Stimulated activated CD4-positive, alpha-beta T cell treated with anti-CD3 and anti-CD28 coated beads, Interleukin-2, amount 100 ng/mL, for 4 hours (primary cell): ENCODE data around the gene NDUFV3.
A peak's percentile ranks its signal among the peaks of the same experiment; 100 is the strongest.
"Not testable (repeated sequence)": the region's sequence is repeated elsewhere in the genome, so short reads cannot be mapped to it uniquely, and the experiment has no call there.

Experiments used
- DNase-seq: peaks from one replicate; pipeline ENCODE4 v3.0.0-alpha.2; 2020; ENCODE audit warnings: low read depth

Gene NDUFV3

GRCh38 chr21:42892582-42892930, 553 bp upstream of the NDUFV3 start:
- DNase-seq: no peak

GRCh38 chr21:42900446-42900845, 7.3 kb downstream of the NDUFV3 start:
- DNase-seq: no peak

- no peak for DNase-seq
Measured at GRCh38 chr21:42903817-42904216, 10.7 kb downstream of the NDUFV3 start.

- DNase-seq: no peak
Measured at GRCh38 chr21:42905195-42905594, 12.1 kb downstream of the NDUFV3 start.

- DNase-seq: no peak
Measured at GRCh38 chr21:42906233-42906632, 13.1 kb downstream of the NDUFV3 start.

GRCh38 chr21:42908484-42908883, 15.4 kb downstream of the NDUFV3 start:
- not testable (repeated sequence) for DNase-seq

GRCh38 chr21:42911920-42912319, 18.8 kb downstream of the NDUFV3 start:
- not testable (repeated sequence) for DNase-seq

- no peak for DNase-seq
Measured at GRCh38 chr21:42913476-42913875, 20.4 kb downstream of the NDUFV3 start.

- DNase-seq: no peak
Measured at GRCh38 chr21:42918291-42918690, 25.2 kb downstream of the NDUFV3 start.

- no peak for DNase-seq
Measured at GRCh38 chr21:42921927-42922326, 28.8 kb downstream of the NDUFV3 start.

- no peak for DNase-seq
Measured at GRCh38 chr21:42922918-42923317, 29.8 kb downstream of the NDUFV3 start.

- DNase-seq: peak; percentile 54
Measured at GRCh38 chr21:42923553-42924432, 30.7 kb downstream of the NDUFV3 start.

- no peak for DNase-seq
Measured at GRCh38 chr21:42924433-42924751, 31.3 kb downstream of the NDUFV3 start.

- DNase-seq: no peak
Measured at GRCh38 chr21:42925114-42925926, 32.2 kb downstream of the NDUFV3 start, which contains the start of gene ERVH48-1. ERVH48-1 (minus strand) TSS chr21:42925630; CDS start chr21:42919006, 6,624 bp downstream.

GRCh38 chr21:42927474-42928200, 34.5 kb downstream of the NDUFV3 start:
- not testable (repeated sequence) for DNase-seq

- DNase-seq: no peak
Measured at GRCh38 chr21:42929969-42930368, 36.9 kb downstream of the NDUFV3 start.

GRCh38 chr21:42931560-42932235, 38.6 kb downstream of the NDUFV3 start:
- DNase-seq: no peak

- not testable (repeated sequence) for DNase-seq
Measured at GRCh38 chr21:42932378-42933136, 39.4 kb downstream of the NDUFV3 start.

- not testable (repeated sequence) for DNase-seq
Measured at GRCh38 chr21:42933137-42933970, 40.2 kb downstream of the NDUFV3 start.

- DNase-seq: not testable (repeated sequence)
Measured at GRCh38 chr21:42933973-42934372, 40.9 kb downstream of the NDUFV3 start.
